KOPT-K1 (cell line): ENCODE measurements around the gene ANKRD66.

ENCODE experiments used
- H3K27ac ChIP-seq: fragments of 200-600 bp; sonication (generic); 2 replicates; pipeline ENCODE4 v1.5.1; 2016; ENCODE audit warnings: antibody characterized with exemption, mild to moderate bottlenecking, low read depth, low read length; ENCODE audit not compliant: poor library complexity, severe bottlenecking
- H3K36me3 ChIP-seq: fragments of 200-600 bp; sonication (generic); 2 replicates; pipeline ENCODE4 v1.5.1; 2017; ENCODE audit warnings: antibody characterized with exemption, mild to moderate bottlenecking, low read length, moderate library complexity; ENCODE audit not compliant: insufficient read depth
- H3K9me3 ChIP-seq: fragments of 200-600 bp; sonication (generic); 2 replicates; pipeline ENCODE4 v1.5.1; 2017; ENCODE audit warnings: antibody characterized with exemption, low read length, mild to moderate bottlenecking; ENCODE audit not compliant: insufficient read depth, poor library complexity, severe bottlenecking

ANKRD66 gene

GRCh38 chr6:46746696-46747095 lies at the start of gene ANKRD66:
TSS of gene ANKRD66 (plus strand) at chr6:46746933. CDS start at chr6:46751949, 5,016 bp downstream.
- no peaks in the 10 kb centered on the region for H3K9me3 ChIP-seq
- H3K36me3 ChIP-seq: no peaks in the 10 kb centered on the region

DNA sequence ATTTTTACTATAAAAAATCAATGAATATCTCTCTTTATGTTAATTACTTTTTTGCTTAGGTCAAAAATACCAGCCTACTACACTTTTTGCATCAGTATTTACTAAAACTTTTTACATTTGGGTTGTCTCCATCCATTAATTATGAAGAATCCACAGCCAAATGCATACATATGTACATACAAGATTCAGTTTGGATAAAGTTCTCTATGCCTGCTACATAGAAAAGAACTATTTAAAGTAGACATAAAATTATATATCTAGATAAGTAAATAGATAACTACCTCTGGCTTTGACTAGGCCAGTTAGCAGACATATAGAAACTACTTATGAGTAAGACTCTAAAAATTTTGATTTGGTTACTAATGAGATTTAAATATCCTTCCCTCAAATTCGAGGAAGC lies 46.8 kb upstream of the ANKRD66 start:
- H3K36me3 ChIP-seq: no peaks in the 10 kb centered on the region
- H3K27ac ChIP-seq: no peak overlapping the region
- H3K9me3 ChIP-seq: no peaks in the 10 kb centered on the region

More at GRCh38 chr6:46746696-46747095, at the start of gene ANKRD66:
- no peak within 1 kb of the TSS for H3K27ac ChIP-seq

- H3K36me3 ChIP-seq: no peaks in the 10 kb centered on the region
- no peak overlapping the region for H3K27ac ChIP-seq
- no peaks in the 10 kb centered on the region for H3K9me3 ChIP-seq
Observed at GRCh38 chr6:46704562-46704961, 42.2 kb upstream of the ANKRD66 start.

- Histone ChIP-seq H3K36me3 (no peaks in the 10 kb centered on the region), H3K27ac (no peak overlapping the region), H3K9me3 (no peaks in the 10 kb centered on the region)
Observed at GRCh38 chr6:46706464-46706863, 40.3 kb upstream of the ANKRD66 start.

GRCh38 chr6:46711491-46711890 lies 35.2 kb upstream of the ANKRD66 start:
- no peak overlapping the region for H3K27ac ChIP-seq
- H3K9me3 ChIP-seq: no peaks in the 10 kb centered on the region
- H3K36me3 ChIP-seq: no peaks in the 10 kb centered on the region

- Histone ChIP-seq H3K36me3 (no peaks in the 10 kb centered on the region), H3K27ac (no peak overlapping the region), H3K9me3 (no peaks in the 10 kb centered on the region)
Observed at GRCh38 chr6:46715141-46715540, 31.6 kb upstream of the ANKRD66 start.

DNA sequence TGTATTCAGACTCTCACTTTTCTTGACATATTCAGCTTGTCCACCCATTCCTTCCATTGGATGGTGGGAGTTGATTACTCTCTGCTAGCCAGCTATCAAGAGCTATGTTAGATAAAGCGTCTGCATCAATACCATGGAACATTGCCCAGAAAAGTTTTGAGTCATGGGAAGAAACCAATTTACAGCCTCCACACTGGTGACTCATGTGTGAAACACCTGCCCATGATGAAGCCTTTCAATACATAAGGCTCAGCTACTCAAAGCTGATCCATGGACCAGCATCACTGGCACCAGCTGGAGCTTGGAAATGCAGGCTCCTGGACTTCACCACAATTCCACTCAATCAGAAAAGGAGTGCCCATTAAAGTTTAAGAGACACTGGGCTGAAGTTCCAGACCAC lies 27.6 kb upstream of the ANKRD66 start:
- H3K27ac ChIP-seq: no peak overlapping the region

GRCh38 chr6:46720401-46720800 lies 26.3 kb upstream of the ANKRD66 start:
- no peaks in the 10 kb centered on the region for H3K36me3 ChIP-seq
- no peaks in the 10 kb centered on the region for H3K9me3 ChIP-seq
- H3K27ac ChIP-seq: no peak overlapping the region

More for the DNA sequence above, 27.6 kb upstream of the ANKRD66 start:
- Histone ChIP-seq H3K9me3 (no peaks in the 10 kb centered on the region), H3K36me3 (no peaks in the 10 kb centered on the region)

DNA sequence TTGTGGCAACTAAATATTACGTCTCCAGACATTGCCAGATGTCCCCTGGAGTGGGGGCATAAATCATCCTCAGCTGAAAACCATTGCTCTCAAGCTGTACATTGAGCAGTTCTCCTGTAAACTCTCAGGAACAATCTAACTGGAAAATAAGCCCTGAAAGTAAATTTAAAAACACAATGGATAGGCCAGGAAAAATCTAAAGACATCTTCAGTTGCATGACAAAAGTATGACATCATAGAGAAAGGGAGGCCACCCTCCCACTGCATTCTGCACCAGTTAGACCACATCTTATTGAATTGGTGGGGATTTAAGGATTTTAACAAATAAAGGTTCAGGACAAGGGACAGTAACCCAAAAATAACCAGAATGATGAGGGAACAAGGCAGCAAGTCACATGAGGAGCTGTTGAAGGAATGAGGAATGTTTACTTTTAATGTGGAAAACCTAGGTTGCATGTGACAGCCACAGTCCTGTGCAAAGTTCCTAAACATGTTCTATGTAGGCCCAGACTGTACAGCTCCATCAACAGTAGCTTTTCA lies 16.9 kb upstream of the ANKRD66 start:
- no peak overlapping the region for H3K27ac ChIP-seq

GRCh38 chr6:46730921-46731461 lies 15.7 kb upstream of the ANKRD66 start:
- no peak overlapping the region for H3K27ac ChIP-seq
- H3K9me3 ChIP-seq: no peaks in the 10 kb centered on the region
- H3K36me3 ChIP-seq: no peaks in the 10 kb centered on the region

More for the DNA sequence above, 16.9 kb upstream of the ANKRD66 start:
- H3K36me3 ChIP-seq: no peaks in the 10 kb centered on the region
- H3K9me3 ChIP-seq: no peaks in the 10 kb centered on the region

GRCh38 chr6:46733341-46733801 lies 13.4 kb upstream of the ANKRD66 start:
- no peaks in the 10 kb centered on the region for H3K9me3 ChIP-seq
- no peaks in the 10 kb centered on the region for H3K36me3 ChIP-seq
- no peak overlapping the region for H3K27ac ChIP-seq

- H3K27ac ChIP-seq: no peak within 1 kb of the TSS
- no peaks in the 10 kb centered on the region for H3K9me3 ChIP-seq
- no peaks in the 10 kb centered on the region for H3K36me3 ChIP-seq
Observed at GRCh38 chr6:46734867-46735719, 11.6 kb upstream of the ANKRD66 start, which contains the start of gene PLA2G7. TSS of gene PLA2G7 (minus strand) at chr6:46735375. CDS start at chr6:46722891, 12,484 bp downstream.

GRCh38 chr6:46735720-46736031 lies 11.1 kb upstream of the ANKRD66 start:
- Histone ChIP-seq H3K9me3 (no peaks in the 10 kb centered on the region), H3K27ac (no peak overlapping the region), H3K36me3 (no peaks in the 10 kb centered on the region)

DNA sequence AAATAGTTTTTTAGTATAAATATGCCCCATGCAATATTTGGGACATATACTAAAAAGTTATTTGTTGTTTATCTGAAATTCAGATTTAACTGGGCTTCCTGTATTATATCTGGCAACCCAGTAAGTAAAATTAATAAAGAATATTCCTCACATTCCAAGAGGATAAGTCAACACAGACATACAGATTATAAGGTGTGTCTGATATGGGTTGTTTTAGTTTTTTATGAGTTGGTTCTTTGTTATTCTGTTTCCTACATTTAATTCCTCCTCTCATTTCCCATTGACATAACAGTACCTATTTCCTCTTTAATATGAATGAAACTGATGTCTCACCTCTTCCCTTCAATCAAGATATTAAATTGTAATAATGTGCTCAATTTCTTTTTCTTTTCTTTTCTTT lies 9.8 kb upstream of the ANKRD66 start:
- Histone ChIP-seq H3K9me3 (no peaks in the 10 kb centered on the region), H3K36me3 (no peaks in the 10 kb centered on the region), H3K27ac (no peak overlapping the region)

DNA sequence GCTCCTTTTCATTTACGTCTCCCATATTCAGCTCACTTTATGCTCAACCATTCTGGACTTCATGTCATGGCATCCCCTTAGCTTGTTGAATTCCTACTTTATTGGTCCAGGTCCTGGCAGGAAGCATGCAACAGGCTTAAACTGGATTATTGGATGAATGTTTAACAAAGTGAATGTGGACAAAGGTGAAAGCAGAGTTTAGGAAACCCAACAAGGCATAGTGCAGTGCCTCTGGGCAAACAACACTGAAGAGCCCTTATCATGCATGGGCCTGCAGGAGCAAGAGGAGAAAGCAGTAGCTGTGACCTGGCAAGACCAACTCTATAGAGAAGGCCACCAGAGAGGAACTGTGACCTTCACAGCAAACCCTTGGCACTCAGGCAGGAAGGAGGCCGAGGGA lies 5.3 kb upstream of the ANKRD66 start:
- no peaks in the 10 kb centered on the region for H3K9me3 ChIP-seq

More for the DNA sequence above, 5.3 kb upstream of the ANKRD66 start:
- no peaks in the 10 kb centered on the region for H3K36me3 ChIP-seq
- no peak overlapping the region for H3K27ac ChIP-seq
